Measurements from ENCODE around the gene PRSS57. TPM values are rescaled to one million over a fixed set of nuclear protein-coding genes. Genes with fewer than 3 reads are reported as not detected.

The PRSS57 gene
- total and polyA plus RNA-seq, 2 of the 4 experiments (the other 2 are of a cell fraction): not detected

GRCh38 chr19:680287-681028 lies 14.8 kb downstream of the PRSS57 start (continued):
- TF ChIP-seq FOS (IDR thresholded peaks at IDR 0.05; ENCODE audit: low read depth, low read length) (0 out of 2 replicates have a peak, but pooled peaks have one; percentile 17), SMC3 (IDR thresholded peaks at IDR 0.05; ENCODE audit: low read depth, low read length) (peak; percentile 39)

DNA sequence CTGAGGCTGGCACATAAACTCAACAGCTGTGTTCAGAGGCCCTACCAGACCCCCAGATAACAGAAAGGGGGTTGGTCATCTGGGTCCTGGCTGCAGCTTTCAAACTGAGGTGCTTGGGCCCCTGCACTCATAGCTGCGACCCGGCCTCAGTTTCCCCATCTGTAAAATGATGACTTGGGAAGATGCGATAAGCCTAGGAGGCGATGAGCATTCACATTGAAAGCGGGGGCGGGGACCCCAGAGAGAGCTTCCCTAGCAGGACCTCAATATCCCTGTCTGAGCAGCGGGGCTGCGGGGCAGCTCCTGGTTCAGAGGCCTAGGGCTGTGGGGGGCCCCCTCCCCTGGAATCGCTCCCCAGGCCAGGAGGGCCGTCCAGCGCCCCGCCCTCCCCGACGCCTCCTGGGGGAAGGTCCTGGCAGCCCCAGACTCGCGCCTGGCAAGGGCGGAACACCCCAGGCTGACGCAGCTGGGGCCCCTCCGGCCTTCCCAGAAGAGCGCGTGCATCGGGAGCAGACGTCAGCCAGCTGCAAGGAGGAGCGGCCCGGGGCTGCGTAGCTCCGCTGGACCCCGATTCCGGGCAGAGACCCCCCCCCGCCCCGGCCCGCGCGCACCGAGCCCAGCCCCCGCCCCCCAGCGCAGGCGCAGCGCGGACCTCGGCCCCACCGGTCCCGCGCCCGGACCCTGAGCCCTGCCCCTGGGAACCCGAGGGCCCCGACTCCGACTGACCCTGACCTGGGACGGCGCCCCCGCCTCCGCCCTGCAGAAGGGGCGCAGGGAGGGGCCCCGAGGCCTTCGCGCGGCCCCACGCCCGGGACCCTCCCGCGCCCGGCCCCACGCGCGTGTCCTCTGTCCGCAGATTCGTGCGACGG lies 15.6 kb downstream of the PRSS57 start:
- ChIA-PET POLR2A (ENCODE audit: unreplicated experiment) (interaction anchor here (0.8 kb wide), 1 partner anchor 183 kb away, joined by 22 read pairs; no protein-coding TSS in a partner anchor), CTCF (no interaction called here)
- TF ChIP-seq RCOR1 (IDR thresholded peaks at IDR 0.05; ENCODE audit: insufficient replicate concordance, low read length) (no peak), RAD21 (IDR thresholded peaks at IDR 0.05; ENCODE audit: low read length) (no peak), FOS (IDR thresholded peaks at IDR 0.05; ENCODE audit: low read depth, low read length) (peak; percentile 14; the same call in 1 of the 2 replicates), SMC3 (IDR thresholded peaks at IDR 0.05; ENCODE audit: low read depth, low read length) (no peak), CEBPB (IDR thresholded peaks at IDR 0.05; ENCODE audit: low read depth, low read length) (no peak), RFX5 (IDR thresholded peaks at IDR 0.05; ENCODE audit: low read depth, low read length) (no peak), MXI1 (IDR thresholded peaks at IDR 0.05; ENCODE audit: borderline replicate concordance, low read depth, low read length) (0 out of 2 replicates have a peak, but pooled peaks have one; percentile 25), NFE2L2 (IDR thresholded peaks at IDR 0.05; ENCODE audit: low read depth, low read length) (no peak), MAZ (IDR thresholded peaks at IDR 0.05; ENCODE audit: borderline replicate concordance, low read depth, low read length) (peak; percentile 85), POLR2A (IDR thresholded peaks at IDR 0.05; ENCODE audit: low read depth, low read length) (peak; percentile 66; the same call in 1 of the 2 replicates)
- TF ChIP-seq, protein P1, sequence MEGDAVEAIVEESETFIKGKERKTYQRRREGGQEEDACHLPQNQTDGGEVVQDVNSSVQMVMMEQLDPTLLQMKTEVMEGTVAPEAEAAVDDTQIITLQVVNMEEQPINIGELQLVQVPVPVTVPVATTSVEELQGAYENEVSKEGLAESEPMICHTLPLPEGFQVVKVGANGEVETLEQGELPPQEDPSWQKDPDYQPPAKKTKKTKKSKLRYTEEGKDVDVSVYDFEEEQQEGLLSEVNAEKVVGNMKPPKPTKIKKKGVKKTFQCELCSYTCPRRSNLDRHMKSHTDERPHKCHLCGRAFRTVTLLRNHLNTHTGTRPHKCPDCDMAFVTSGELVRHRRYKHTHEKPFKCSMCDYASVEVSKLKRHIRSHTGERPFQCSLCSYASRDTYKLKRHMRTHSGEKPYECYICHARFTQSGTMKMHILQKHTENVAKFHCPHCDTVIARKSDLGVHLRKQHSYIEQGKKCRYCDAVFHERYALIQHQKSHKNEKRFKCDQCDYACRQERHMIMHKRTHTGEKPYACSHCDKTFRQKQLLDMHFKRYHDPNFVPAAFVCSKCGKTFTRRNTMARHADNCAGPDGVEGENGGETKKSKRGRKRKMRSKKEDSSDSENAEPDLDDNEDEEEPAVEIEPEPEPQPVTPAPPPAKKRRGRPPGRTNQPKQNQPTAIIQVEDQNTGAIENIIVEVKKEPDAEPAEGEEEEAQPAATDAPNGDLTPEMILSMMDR (conservative IDR thresholded peaks at IDR 0.05; ENCODE audit: low read depth, low read length): no peak

More for the DNA sequence above, 15.6 kb downstream of the PRSS57 start:
- intact Hi-C loops (cut with micrococcal nuclease) (no loop called here), in situ Hi-C loops (cut with MboI; ENCODE audit: low sequenced_read_pairs) (no loop called here), dilution Hi-C loops (cut with HindIII; ENCODE audit: low sequenced_read_pairs, unreplicated experiment) (no loop called here)
- peak overlapping the region; percentile 78 for H3K27ac ChIP-seq (ENCODE audit: insufficient read depth, low read length)
- peak overlapping the region; percentile 78; the same call in 1 of the 2 replicates for H3K14ac ChIP-seq (replicated peaks; ENCODE audit: low read depth, low read length)
- H2AFZ ChIP-seq (replicated peaks; ENCODE audit: low read length, poor library complexity): peak overlapping the region; percentile 89
- no peaks in the 10 kb centered on the region for H3K27me3 ChIP-seq (ENCODE audit: control insufficient read depth, insufficient read depth, low read length)
- ATAC-seq (ENCODE audit: low read depth) (peak; percentile 12), DNase-seq (peak; percentile 80)
- peak overlapping the region; percentile 37; the same call in 1 of the 2 replicates for H2AK5ac ChIP-seq (ENCODE audit: low read depth, low read length)
- no peak overlapping the region for H2BK120ac ChIP-seq (ENCODE audit: low read depth, low read length)
- H4K8ac ChIP-seq (ENCODE audit: low read depth in 2 of 2, low read length in 2 of 2): peak overlapping the region; percentile 28 to 69; a peak in 2 of 4 replicates
- H4K91ac ChIP-seq (ENCODE audit: insufficient read depth, low read depth, low read length): peak overlapping the region; percentile 41; the same call in 1 of the 2 replicates
- H2AK9ac ChIP-seq (replicated peaks; ENCODE audit: low read depth, low read length, poor library complexity): peak overlapping the region; percentile 96
- H3K4me3 ChIP-seq (ENCODE audit: insufficient read depth, low read depth, low read length): peak overlapping the region; percentile 72
- H3K9me1 ChIP-seq (ENCODE audit: insufficient read depth, low read length): peaks cover 12% of the 10 kb centered on the region
- peaks cover 2% of the 10 kb centered on the region; the same call in 1 of the 2 replicates for H3K36me3 ChIP-seq (ENCODE audit: control insufficient read depth, insufficient read depth, low read length)
- 0% methylated on average over 15 of the region's 69 CpGs; no CpG with 5 or more reads in 1 of the 2 experiments for WGBS, 2 experiments (ENCODE audit: extremely low coverage in 2 of 2, insufficient read length in 1 of 2)
- peak overlapping the region; percentile 62 for H3K9ac ChIP-seq (ENCODE audit: low read depth, low read length)
- peak overlapping the region; percentile 52 for H3K4me2 ChIP-seq (ENCODE audit: low read depth, low read length)
- no peaks in the 10 kb centered on the region for H3K9me3 ChIP-seq (ENCODE audit: control insufficient read depth, insufficient read depth, low read length)
- peak overlapping the region; percentile 7; the same call in 1 of the 2 replicates for H3K18ac ChIP-seq (ENCODE audit: low read depth, low read length)
- peak overlapping the region; percentile 73; the same call in 1 of the 2 replicates for H3K23ac ChIP-seq (ENCODE audit: low read depth, low read length)
- no peak overlapping the region for H2BK15ac ChIP-seq (ENCODE audit: low read depth, low read length)
- H3K79me1 ChIP-seq (ENCODE audit: low read depth in 1 of 2, low read length in 2 of 2): peaks cover 13 to 51% of the 10 kb centered on the region in 2 experiments; a peak in 3 of 4 replicates
- peak overlapping the region; percentile 75 for H2BK5ac ChIP-seq (ENCODE audit: low read depth, low read length, poor library complexity, severe bottlenecking)
- no peak overlapping the region for H2BK20ac ChIP-seq (ENCODE audit: low read depth, low read length)
- H3K4ac ChIP-seq (ENCODE audit: low read depth, low read length): peak overlapping the region; percentile 71
- H3K4me1 ChIP-seq (ENCODE audit: control insufficient read depth, insufficient read depth, low read length): peaks cover 18% of the 10 kb centered on the region
- peaks cover 18% of the 10 kb centered on the region for H4K20me1 ChIP-seq (ENCODE audit: insufficient read depth, low read length)
- no TSS peak for BruUV-seq (replicated peaks)
- H3K56ac ChIP-seq (ENCODE audit: extremely low read depth, insufficient read depth, low read length): no peak overlapping the region
- peak overlapping the region; percentile 4; the same call in 1 of the 2 replicates for H4K5ac ChIP-seq (ENCODE audit: low read depth, low read length)

Measured in IMR-90 (cell line).